ENCODE measurements around the gene PIAS4.
"Not testable (repeated sequence)": the region's sequence is repeated elsewhere in the genome, so short reads cannot be mapped to it uniquely, and the experiment has no call there.

The PIAS4 gene

GRCh38 chr19:3998667-3999412 is 8.7 kb upstream of the PIAS4 start:
- DNase-seq, result not testable (repeated sequence)

GRCh38 chr19:4000798-4001197 is 6.7 kb upstream of the PIAS4 start:
- DNase-seq, result not testable (repeated sequence)

- not testable (repeated sequence) for DNase-seq
Observed at GRCh38 chr19:4005436-4005835, 2.1 kb upstream of the PIAS4 start.

- no peak for DNase-seq
Observed at GRCh38 chr19:4007836-4008539, 452 bp downstream of the PIAS4 start.

GRCh38 chr19:4009990-4010807 is 2.7 kb downstream of the PIAS4 start:
- DNase-seq, result no peak

GRCh38 chr19:4010808-4011110 is 3.2 kb downstream of the PIAS4 start:
- no peak for DNase-seq

GRCh38 chr19:4011430-4011829 is 3.9 kb downstream of the PIAS4 start:
- not testable (repeated sequence) for DNase-seq

GRCh38 chr19:4012092-4012974 is 4.8 kb downstream of the PIAS4 start:
- DNase-seq, result no peak

- DNase-seq, result no peak
Observed at GRCh38 chr19:4012975-4013634, 5.6 kb downstream of the PIAS4 start.

GRCh38 chr19:4013886-4014540 is 6.5 kb downstream of the PIAS4 start:
- peak; percentile 35 for DNase-seq

- DNase-seq, result no peak
Observed at GRCh38 chr19:4014541-4015491, 7.3 kb downstream of the PIAS4 start.

- no peak for DNase-seq
Observed at GRCh38 chr19:4015705-4016402, 8.3 kb downstream of the PIAS4 start.

- peak; percentile 87 for DNase-seq
Observed at GRCh38 chr19:4016486-4016885, 8.9 kb downstream of the PIAS4 start.

- no peak for DNase-seq
Observed at GRCh38 chr19:4016903-4017638, 9.5 kb downstream of the PIAS4 start.

GRCh38 chr19:4018140-4018613 is 10.6 kb downstream of the PIAS4 start:
- DNase-seq, result peak; percentile 37

GRCh38 chr19:4018775-4019504 is 11.4 kb downstream of the PIAS4 start:
- no peak for DNase-seq

GRCh38 chr19:4019578-4019977 is 12.0 kb downstream of the PIAS4 start:
- no peak for DNase-seq
